Esophagus squamous epithelium (tissue), 5 donors: Measurements from ENCODE around the gene CCDC78. TPM values are rescaled to one million over a fixed set of nuclear protein-coding genes. Genes with fewer than 3 reads are reported as not detected.
A peak's percentile ranks its signal among the peaks of the same experiment; 100 is the strongest.

ENCODE experiments used
- DNase-seq: peaks from one replicate; lab custom pipeline; 2025; lab: John Stamatoyannopoulos, UW
- H3K27ac ChIP-seq, 4 donors: fragments of 200-600 bp; sonication (generic); one replicate each; pipeline ENCODE4 v1.5.1; 2016 to 2019; ENCODE audit warnings: mild to moderate bottlenecking in 1 of 4
- H3K27me3 ChIP-seq, 4 donors: fragments of 200-600 bp; sonication (generic); 1 replicate in 3 of 4; 2 replicates in 1 of 4; pipeline versions ENCODE4 v1.5.1 to v1.6.0; 2017 to 2021; ENCODE audit warnings: antibody characterized with exemption in 1 of 4
- H3K36me3 ChIP-seq, 3 donors: fragments of 200-600 bp; sonication (generic); one replicate each; pipeline ENCODE4 v1.5.1; 2016 to 2019
- H3K4me1 ChIP-seq, 3 donors: fragments of 200-600 bp; sonication (generic); one replicate each; pipeline ENCODE4 v1.5.1; 2017 to 2019
- H3K4me3 ChIP-seq, 4 donors: fragments of 200-600 bp; sonication (generic); 1 replicate in 3 of 4; 2 replicates in 1 of 4; pipeline ENCODE4 v1.5.1; 2016 to 2019; ENCODE audit warnings: mild to moderate bottlenecking in 2 of 4, moderate library complexity in 1 of 4
- H3K9me3 ChIP-seq, 3 donors: fragments of 200-600 bp; sonication (generic); one replicate each; pipeline ENCODE4 v1.5.1; 2016 to 2019
- CTCF ChIP-seq, 6 experiments: fragments of 450-650 bp in 4 of 6; fragments of 200-600 bp in 2 of 6; sonication (generic) in 2 of 6; IDR thresholded peaks; one replicate each; pipeline ENCODE4 v1.5.1; 2016 to 2019; ENCODE audit warnings: antibody characterized with exemption in 6 of 6, mild to moderate bottlenecking in 4 of 6, moderate library complexity in 4 of 6
- POLR2A ChIP-seq, 4 donors: fragments of 450-650 bp; IDR thresholded peaks; one replicate each; pipeline ENCODE4 v1.6.1; 2017; ENCODE audit warnings: antibody characterized with exemption in 4 of 4, mild to moderate bottlenecking in 4 of 4, moderate library complexity in 3 of 4
- WGBS, 2 donors: methylation state at CpG; one replicate each; pipeline ENCODE4 v1.1.5; 2018; 5-methylcytosine and 5-hydroxymethylcytosine counted together
- intact Hi-C: fragments of 100-400 bp; cut with DNase I; formaldehyde crosslinking; loops from one replicate; pipeline ENCODE4 v1.15.0; 2022
- total RNA-seq, 4 donors: library from RNA; depleted of rRNA; stranded (reverse); fragments of >200 nt; gene quantifications; one replicate each; pipeline ENCODE4 v1.1.0, GENCODE V29; 2016
- donor health status: DM: yes; HTN: yes; CAD: no.

CCDC78 gene
- total RNA-seq, 4 donors from 2014 or later: under 0.01 to 1.0 (median 0.47) TPM

GRCh38 chr16:760545-761343, 34.5 kb upstream of the CCDC78 start, which contains the start of gene MSLN:
Gene MSLN (plus strand): TSS chr16:760734. CDS start chr16:762681, 1,947 bp downstream.
- no peaks in the 10 kb centered on the region for H3K36me3 ChIP-seq
- H3K27me3 ChIP-seq: peaks cover 0 to 56% (median 0%) of the 10 kb centered on the region in 4 donors
- H3K9me3 ChIP-seq: no peaks in the 10 kb centered on the region
- intact Hi-C loops: no loop called here
- peak within 1 kb of the TSS; percentile 34 to 68 (median 60) for H3K27ac ChIP-seq
- DNase-seq: no peak
- WGBS, 2 donors: 91 to 92% methylated on average over 6 to 9 of the region's 37 CpGs
- H3K4me3 ChIP-seq: no peak within 1 kb of the TSS
- TF ChIP-seq CTCF (IDR thresholded peaks at IDR 0.05) (no peak), POLR2A (IDR thresholded peaks at IDR 0.05) (no peak)
- peaks cover 7 to 47% (median 12%) of the 10 kb centered on the region in 3 donors for H3K4me1 ChIP-seq

- WGBS, 2 donors: no CpG with 5 or more reads among the region's 15 CpGs
- Histone ChIP-seq H3K36me3 (no peaks in the 10 kb centered on the region), H3K27ac (peak overlapping the region; percentile 34 to 68 (median 60)), H3K4me1 (peaks cover 7 to 47% (median 12%) of the 10 kb centered on the region in 3 donors), H3K27me3 (peaks cover 0 to 57% (median 0%) of the 10 kb centered on the region in 4 donors), H3K9me3 (no peaks in the 10 kb centered on the region), H3K4me3 (no peak overlapping the region)
- TF ChIP-seq POLR2A (IDR thresholded peaks at IDR 0.05) (no peak), CTCF (IDR thresholded peaks at IDR 0.05) (no peak)
- intact Hi-C loops: no loop called here
- DNase-seq: no peak
Measured at GRCh38 chr16:760065-760464, 33.8 kb upstream of the CCDC78 start.

- Histone ChIP-seq H3K27ac (peak overlapping the region; percentile 34 to 68 (median 60)), H3K9me3 (no peaks in the 10 kb centered on the region), H3K36me3 (no peaks in the 10 kb centered on the region), H3K4me1 (peaks cover 7 to 54% (median 12%) of the 10 kb centered on the region in 3 donors), H3K27me3 (peaks cover 0 to 56% (median 0%) of the 10 kb centered on the region in 4 donors), H3K4me3 (no peak overlapping the region)
- intact Hi-C loops: no loop called here
- TF ChIP-seq CTCF (IDR thresholded peaks at IDR 0.05) (peak in 1 of 6 experiments; percentile 25), POLR2A (IDR thresholded peaks at IDR 0.05) (no peak)
- DNase-seq: no peak
- 56 to 88% methylated on average over 16 to 18 of the region's 34 CpGs for WGBS, 2 donors
Measured at GRCh38 chr16:759110-759910, 33.1 kb upstream of the CCDC78 start.

GRCh38 chr16:756428-756827, 30.2 kb upstream of the CCDC78 start:
- no peak for TF ChIP-seq POLR2A (IDR thresholded peaks at IDR 0.05)
- no peak for TF ChIP-seq CTCF (IDR thresholded peaks at IDR 0.05)
- H3K9me3 ChIP-seq: no peaks in the 10 kb centered on the region
- intact Hi-C loops: no loop called here
- peaks cover 7 to 57% (median 12%) of the 10 kb centered on the region in 3 donors for H3K4me1 ChIP-seq
- H3K27ac ChIP-seq: no peak overlapping the region
- 58 to 91% methylated on average over 5 of the region's 5 CpGs for WGBS, 2 donors
- DNase-seq: no peak
- peaks cover 0 to 60% (median 0%) of the 10 kb centered on the region in 4 donors for H3K27me3 ChIP-seq
- no peak overlapping the region for H3K4me3 ChIP-seq
- H3K36me3 ChIP-seq: no peaks in the 10 kb centered on the region
